IMR-90 (cell line): ENCODE results near the gene OR13C2.

Experiments used
- CTCF ChIP-seq: conservative IDR thresholded peaks from 2 replicates; pipeline ENCODE4 v1.5.1; 2012; ENCODE audit warnings: mild to moderate bottlenecking, low read depth, low read length, improper control_type of control experiment
- ELK1 ChIP-seq: fragments of 150-350 bp; IDR thresholded peaks from 2 replicates; pipeline ENCODE4 v1.6.1; 2016; ENCODE audit warnings: low read depth, mild to moderate bottlenecking, low read length, moderate library complexity, borderline replicate concordance
- FOS ChIP-seq: fragments of 150-350 bp; IDR thresholded peaks from 2 replicates; pipeline ENCODE4 v1.6.1; 2016; ENCODE audit warnings: low read depth, low read length
- MAZ ChIP-seq: IDR thresholded peaks from 2 replicates; pipeline ENCODE4 v1.6.1; 2012; ENCODE audit warnings: low read depth, mild to moderate bottlenecking, low read length, improper control_type of control experiment, moderate library complexity, borderline replicate concordance
- POLR2A ChIP-seq: IDR thresholded peaks from 2 replicates; pipeline ENCODE4 v1.6.1; 2012; ENCODE audit warnings: mild to moderate bottlenecking, low read depth, low read length
- RCOR1 ChIP-seq: IDR thresholded peaks from 2 replicates; pipeline ENCODE4 v1.6.1; 2012; ENCODE audit warnings: mild to moderate bottlenecking, low read length, improper control_type of control experiment; ENCODE audit not compliant: insufficient replicate concordance

GRCh38 chr9:104556830-104557634 lies 48.4 kb downstream of the OR13C2 start:
- TF ChIP-seq CTCF (no peak), FOS (no peak), ELK1 (no peak), POLR2A (no peak), RCOR1 (no peak), MAZ (no peak)
